Activated effector memory CD4-positive, alpha-beta T cell treated with anti-CD3 and anti-CD28 coated beads, Interleukin-2, amount 50 U/mL, for 16 hours (primary cell): ENCODE measurements around the gene NXT2.
"Not testable (repeated sequence)": the region's sequence is repeated elsewhere in the genome, so short reads cannot be mapped to it uniquely, and the experiment has no call there.

Experiments used
- DNase-seq: peaks from one replicate; pipeline ENCODE4 v3.0.0-alpha.2; 2020

Gene NXT2

DNA sequence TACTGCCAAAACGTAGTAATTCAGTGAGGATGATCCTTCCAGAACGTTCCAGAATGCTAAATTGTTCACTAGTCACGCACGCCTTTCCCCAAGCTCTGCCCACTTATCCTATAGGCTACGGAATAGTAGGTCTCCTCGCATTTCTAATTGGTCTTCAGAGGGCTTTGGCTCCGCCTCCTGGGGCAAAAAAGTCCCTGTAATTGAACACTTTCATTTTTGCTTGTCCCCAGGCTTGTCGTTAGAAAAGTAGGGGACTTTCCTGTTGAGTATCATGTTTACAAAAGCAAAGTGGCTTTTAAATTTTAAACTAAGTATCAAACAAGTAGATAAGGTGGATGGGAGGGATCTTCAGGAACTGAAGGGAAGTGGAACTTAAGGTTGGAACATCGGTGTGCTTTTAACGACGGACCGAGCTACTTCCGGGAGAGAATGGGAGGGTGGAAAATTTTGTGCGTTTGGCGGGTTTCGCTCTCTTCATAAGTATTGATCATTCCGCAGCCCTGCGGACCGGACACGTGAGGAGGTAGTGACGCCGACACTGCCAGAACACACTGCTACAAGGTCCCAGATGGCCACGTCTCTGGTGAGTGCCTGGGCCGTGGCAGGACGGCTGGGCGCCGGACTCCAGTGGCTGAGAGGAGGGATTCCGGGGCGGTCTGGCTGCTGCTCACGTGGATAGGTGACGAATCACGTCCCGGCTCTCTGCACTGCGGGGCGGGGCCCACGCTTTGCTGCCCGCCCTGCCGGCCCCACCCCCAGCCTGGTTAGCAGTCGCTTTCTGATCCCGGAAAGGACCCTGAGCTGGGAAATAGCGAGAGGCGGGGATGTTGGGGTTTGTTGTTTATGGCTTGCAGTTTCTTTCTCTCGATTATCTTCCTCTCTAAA lies at the start of gene NXT2:
TSS of gene NXT2 (plus strand) at position 406 of the 885 bp plus-strand sequence. CDS start at position 569, 163 bp downstream.
- peak; percentile 94 for DNase-seq

DNA sequence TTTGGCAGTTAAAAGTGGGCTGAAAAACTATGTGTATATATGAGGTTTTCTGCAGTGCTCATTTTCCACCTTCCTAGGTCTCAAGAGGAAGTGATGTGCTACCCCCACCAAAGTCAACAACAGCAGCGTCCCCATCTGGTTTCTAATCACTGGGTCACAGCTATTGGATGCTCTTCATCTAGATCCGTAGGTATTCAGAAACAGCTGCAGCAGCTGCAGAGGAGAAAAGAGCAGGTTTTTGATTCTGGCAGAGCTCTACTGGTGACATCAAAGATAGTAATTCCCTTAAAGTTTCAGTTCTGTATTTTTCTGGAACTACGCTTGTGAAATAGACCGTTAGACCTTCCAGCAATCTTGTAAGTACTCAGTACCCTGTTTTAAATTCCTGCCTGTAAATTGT lies 49.0 kb upstream of the NXT2 start:
- DNase-seq = no peak

DNA sequence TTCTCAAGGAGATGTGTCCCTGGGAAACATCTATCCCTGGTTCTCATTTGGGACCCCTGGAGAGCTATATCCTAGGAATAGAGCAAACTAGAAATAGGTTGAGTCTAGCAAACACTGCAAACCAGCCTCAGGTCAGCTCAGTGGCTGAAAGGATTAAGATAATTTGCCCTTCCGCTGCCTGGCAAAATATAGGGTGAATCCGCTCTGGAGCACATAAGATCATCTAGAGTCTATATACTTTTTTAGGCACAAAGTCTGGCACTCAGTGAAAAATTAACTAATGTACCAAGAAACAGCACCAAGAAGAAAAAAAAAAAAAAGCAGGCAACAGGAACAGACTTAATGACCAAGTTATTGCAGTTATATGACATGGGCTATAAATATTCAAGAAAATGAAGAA lies 47.5 kb upstream of the NXT2 start:
- no peak for DNase-seq

DNA sequence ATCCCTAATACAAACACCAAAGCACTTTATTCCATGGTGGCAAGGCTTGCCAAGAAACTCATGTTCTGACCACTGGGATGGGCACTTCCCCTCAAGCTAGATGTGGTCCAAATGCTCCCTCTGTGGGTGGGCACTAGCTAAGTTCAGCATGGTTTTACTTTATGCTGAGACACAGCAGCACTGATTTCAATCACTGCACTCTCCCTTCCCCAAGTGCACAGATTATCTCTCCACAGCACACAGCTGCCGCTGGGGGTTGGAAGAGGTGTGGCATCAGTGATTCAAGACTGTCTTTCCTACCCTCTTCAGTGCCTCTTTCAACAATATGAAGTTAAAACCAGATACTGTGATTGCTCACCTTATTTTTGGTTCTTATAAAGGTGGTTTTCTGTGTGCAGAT lies 38.2 kb upstream of the NXT2 start:
- DNase-seq = no peak

DNA sequence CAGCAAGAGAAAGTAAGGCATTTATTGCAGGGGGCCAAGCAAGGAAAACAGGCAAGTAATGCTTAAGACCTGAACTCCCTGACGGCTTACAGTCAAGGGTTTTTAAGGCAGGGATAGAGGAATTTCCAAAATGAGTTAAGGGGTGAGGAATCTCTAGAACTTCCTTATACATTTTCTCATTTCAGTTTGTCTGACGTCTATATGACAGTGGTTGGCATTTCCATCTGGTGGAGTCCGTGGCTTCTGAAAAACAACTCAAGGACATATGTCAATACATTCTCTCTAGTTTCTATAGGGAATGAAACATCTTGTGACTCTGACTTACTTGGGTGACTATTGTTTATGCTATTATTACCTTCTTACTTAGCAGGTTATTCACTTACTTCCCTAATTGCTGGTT lies 35.5 kb upstream of the NXT2 start:
- DNase-seq = no peak

DNA sequence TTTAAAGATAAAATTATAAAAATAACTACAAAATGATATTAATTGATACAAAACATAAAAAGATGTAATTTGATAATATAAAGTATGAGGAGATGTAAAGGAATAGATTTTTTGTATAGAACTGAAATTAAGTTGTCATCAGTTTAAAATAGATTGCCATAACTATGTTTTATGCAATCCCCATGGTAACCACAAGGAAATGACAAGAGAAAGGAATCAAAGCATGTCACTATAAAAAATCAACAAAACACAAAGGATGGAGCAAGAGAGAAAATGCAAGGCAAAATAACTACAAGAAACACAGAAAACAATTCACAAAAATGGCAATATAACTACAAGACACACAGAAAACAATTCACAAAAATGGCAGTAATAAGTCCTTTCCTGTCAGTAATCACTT lies 27.7 kb upstream of the NXT2 start:
- DNase-seq = no peak

DNA sequence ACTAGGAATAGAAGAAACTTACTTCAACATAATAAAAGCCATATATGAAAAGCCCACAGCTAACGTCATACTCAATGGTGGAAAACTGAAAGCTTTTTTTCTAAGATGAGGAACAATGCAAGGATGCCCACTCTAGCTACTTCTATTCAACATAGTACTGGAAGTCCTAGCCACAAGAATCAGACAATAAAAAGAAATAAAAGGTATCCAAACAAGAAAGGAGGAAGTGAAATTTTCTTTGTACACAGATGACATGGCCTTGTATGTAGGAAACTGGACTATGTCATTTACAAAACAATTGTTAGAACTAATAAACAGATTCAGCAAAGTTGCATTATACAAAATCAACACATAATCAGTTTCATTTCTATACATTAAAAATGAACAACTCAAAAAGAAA lies 25.5 kb upstream of the NXT2 start:
- DNase-seq = no peak

DNA sequence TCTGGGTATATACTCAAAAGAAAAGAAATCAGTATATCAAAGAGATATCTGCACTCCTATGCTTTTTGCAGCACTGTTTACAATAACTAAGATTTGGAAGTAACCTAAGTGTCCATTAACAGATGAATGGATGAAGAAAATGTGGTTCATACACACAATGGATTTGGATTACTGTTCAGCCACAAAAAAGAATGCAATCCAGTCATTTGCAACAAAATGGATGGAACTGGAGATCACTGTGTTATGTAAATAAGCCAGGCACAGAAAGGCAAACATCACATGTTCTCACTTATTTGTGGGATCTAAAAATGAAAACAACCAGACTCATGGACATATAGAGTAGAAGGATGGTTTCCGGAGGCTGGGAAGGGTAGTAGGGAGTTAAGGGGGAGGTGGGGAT lies 17.6 kb upstream of the NXT2 start:
- DNase-seq = no peak

DNA sequence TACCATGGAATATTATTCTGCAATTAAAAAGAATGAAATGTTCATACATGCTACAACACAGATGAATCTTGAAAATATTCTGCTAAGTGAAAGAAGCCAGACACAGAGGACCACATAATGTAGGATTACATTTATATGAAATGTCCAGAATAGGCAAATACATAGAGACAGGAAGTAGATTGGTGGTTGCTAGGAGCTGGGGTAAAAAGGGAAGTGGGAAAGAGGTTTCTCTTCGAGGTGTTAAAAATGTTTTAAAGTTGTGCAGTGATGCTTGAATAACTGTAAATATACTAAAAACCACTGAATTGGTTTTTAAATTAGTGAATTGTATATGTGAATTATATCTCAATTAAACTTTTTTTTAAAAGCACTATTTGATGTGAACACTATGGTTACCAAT lies 3.6 kb upstream of the NXT2 start:
- DNase-seq = no peak

DNA sequence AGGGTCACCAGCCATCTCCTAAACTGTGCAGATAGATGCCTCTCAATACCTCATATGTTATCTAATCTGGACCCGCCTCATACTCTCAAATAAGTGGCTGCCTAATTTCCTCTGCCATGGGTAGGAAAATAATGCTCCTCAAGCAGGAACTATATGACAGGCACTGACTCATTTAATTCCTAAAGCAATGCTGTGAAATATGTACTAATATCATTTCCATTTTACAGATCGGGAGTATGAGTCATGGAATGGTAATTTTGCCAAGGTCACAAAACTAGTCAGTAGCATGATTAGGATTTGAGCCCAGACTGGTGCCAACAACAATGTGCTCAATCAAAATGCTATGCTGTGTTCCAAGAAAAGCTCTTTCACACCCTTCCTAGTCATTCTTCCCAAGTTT lies 3.0 kb upstream of the NXT2 start:
- DNase-seq = no peak

DNA sequence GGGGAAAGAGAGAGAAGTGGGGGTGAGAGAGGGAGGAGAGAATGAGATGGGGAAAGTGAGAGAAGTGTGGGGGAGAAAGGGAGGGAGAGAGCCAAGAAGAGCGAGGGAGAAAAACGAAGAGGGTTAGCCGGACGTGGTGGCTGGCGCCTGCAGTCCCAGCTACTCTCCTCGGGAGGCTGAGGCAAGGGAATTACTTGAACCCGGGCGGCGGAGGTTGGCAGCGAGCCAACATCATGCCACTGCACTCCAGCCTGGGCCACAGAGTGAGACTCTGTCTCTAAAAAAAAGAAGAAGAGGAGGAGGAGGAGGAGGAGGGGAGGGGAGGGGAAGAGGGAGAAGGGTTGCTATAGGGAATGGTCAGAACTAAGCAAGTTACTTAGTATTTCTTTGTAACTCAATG lies 1.7 kb upstream of the NXT2 start:
- DNase-seq = no peak

DNA sequence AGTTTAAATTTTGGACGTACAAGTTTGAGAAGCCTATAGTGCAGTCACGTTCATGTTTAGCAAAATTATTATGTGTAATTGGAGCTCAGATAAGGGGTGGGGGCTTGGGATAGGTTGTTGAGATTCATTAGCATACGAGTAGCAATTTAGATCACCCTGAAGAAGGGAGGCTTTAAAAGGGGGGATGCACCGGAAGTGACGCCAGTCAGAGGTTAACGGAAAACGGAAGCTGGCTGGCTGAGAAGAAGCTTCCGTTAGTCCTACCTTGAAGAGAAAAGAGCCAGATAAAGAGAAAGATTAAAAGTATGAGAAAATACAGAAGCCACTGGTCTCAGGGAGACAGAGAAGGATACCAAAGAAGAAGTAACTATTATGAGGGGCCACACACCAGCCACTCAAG lies 1.1 kb upstream of the NXT2 start:
- DNase-seq = no peak

DNA sequence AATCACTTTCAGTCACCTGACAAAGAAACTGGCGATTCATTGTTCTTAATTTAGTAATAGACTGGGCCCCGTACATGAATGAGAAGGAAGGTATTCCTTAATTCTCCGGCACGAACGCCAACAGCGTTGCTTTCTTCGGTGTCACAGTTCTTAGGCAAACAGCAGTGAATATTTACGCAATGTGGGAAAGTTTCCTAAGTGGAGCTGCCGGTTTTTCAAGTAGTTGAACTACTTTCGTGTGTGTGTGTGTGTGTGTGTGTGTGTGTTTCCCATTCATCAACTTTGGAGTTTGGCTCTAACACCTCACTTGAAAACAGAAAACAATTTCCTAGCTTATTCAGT lies 651 bp downstream of the NXT2 start:
- no peak for DNase-seq

DNA sequence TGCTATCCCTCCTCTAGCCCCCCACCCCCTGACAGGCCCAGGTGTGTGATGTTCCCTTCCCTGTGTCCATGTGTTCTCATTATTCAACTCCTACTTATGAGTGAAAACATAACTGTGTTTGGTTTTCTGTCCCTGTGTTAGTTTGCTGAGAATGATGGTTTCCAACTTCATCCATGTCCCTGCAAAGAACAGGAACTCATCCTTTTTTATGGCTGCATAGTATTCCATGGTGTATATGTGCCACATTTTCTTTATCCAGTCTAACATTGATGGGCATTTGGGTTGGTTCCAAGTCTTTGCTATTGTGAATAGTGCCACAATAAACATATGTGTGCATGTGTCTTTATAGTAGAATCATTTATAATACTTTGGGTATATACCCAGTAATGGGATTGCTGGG lies 2.4 kb downstream of the NXT2 start:
- DNase-seq = not testable (repeated sequence)

DNA sequence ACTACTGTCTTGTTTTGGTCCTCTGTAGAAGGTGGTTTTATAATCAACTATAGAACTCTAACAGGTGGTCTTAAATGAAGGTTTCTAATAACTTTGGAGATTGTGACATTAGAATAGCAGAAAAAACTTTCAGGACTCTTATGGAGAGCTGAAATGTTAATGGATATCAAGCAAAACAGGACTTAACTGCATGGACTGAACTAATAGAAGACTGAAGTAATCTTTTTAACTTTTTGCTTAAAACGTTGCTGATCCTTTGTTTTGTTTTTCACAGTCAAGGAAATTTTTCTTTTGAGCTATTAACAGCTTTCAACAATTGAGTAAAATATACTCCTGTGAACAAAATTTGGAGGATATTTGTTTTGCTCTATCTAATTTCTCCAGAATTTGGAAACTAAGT lies 17.2 kb downstream of the NXT2 start:
- no peak for DNase-seq

DNA sequence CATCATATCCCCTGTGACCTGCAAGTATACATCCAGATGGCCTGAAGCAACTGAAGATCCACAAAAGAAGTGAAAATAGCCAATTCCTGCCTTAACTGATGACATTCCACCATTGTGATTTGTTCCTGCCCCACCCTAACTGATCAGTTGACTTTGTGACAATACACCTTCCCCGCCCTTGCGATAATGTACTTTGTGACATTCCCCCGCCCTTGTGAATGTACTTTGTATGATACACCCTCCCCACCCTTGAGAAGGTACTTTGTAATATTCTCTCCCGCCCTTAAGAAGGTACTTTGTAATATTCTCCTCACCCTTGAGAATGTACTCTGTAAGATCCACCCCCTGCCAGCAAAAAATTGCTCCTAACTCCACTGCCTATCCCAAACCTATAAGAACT lies 39.4 kb downstream of the NXT2 start:
- not testable (repeated sequence) for DNase-seq

DNA sequence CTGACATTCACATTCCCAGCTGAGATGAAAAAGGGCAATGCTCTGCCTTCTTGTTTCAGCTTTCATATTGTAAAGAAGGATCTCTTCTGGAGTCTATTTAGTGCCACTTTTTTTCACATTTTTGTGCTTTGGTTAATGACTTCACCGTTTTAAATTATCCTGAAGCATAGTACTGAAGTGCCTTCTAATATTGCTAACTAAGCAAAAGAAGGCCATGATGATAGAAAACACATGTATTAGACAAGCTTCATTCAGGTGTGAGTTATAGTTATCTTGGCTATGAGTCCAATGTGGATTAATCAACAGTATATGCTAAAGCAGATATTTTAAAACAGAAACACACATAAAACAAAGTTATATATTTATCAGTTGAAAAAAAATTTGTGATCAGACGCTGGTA lies 40.4 kb downstream of the NXT2 start:
- no peak for DNase-seq

DNA sequence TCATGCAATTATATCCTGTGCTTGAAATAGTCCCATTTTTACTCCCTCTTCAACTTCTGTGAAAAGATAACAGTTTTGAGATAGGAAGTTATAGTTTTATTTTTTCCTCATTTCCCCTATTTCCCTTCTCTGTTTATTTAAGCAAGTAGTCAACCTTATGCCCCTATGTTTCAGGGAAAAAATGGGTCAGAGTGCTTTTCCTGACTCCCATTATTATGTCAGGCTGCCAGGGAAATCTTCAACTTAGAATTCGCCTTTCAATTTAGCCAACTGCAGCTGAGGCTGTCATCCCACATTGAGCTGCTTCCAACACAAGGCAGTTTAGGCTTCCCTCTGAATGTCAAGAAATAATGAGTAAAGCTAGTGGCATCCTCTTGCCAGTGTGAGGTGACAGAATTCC lies 42.3 kb downstream of the NXT2 start:
- DNase-seq = no peak

DNA sequence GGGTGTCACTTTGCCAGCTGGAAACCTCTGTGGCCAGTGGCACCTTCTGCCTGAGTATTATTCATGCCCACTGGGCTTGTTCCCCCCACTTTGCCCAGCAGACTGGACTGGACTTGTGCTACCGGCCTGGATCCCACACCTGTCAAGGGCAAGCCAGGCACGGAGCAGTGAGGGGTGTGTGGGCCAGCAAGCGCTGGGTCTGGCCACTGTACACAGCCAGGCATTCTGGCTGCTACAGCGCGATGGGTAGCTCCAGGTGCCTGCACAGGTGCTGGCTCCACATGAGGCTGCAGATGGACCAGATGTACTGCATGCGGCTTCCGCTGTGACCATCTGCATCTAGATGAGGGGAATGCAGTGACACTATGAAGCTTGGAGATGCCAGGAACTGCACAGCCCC lies 48.8 kb downstream of the NXT2 start:
- DNase-seq = no peak

DNA sequence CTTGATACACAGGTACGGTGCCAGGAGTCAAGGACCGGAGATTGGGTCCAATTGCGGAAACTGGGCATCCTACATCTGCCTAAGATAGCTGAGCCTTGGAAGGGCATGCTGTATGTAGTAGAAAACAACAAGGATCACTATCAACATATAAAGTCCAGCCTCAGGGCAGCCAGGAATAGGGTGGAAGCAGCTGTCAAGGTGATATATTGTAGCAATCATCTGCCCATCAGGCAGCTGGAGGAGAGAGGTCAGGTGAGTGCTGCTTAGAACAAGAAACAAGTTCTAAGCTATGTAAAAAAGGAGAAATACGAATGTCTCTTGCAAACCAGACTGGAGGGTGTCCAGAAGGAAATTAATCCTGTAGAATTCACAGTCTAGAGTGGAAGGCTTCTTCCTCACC lies 53.5 kb downstream of the NXT2 start:
- DNase-seq = no peak
